Endothelial cell of umbilical vein (primary cell): ENCODE measurements around the gene NCAPG.

ENCODE experiments used
- JUN ChIP-seq: IDR thresholded peaks from 2 replicates; pipeline ENCODE4 v1.6.1; 2011; ENCODE audit warnings: borderline replicate concordance, low read depth; ENCODE audit not compliant: insufficient read length, insufficient read depth
- TF ChIP-seq, protein P1 (sequence below): IDR thresholded peaks from 2 replicates; pipeline ENCODE4 v1.6.1; 2011; ENCODE audit not compliant: insufficient read depth, insufficient read length

- no peak for TF ChIP-seq JUN
- TF ChIP-seq, protein P1, sequence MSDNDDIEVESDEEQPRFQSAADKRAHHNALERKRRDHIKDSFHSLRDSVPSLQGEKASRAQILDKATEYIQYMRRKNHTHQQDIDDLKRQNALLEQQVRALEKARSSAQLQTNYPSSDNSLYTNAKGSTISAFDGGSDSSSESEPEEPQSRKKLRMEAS, result no peak
Observed at GRCh38 chr4:17889692-17890091, 78.9 kb downstream of the NCAPG start.
